Middle frontal gyrus (tissue), 1 donor: ENCODE data around the gene UBE2D3.

Experiments
- DNase-seq: peaks from one replicate; pipeline ENCODE4 v3.0.0-alpha.2; 2015; ENCODE audit warnings: low spot score; ENCODE audit errors: extremely low spot score

The UBE2D3 gene

DNA sequence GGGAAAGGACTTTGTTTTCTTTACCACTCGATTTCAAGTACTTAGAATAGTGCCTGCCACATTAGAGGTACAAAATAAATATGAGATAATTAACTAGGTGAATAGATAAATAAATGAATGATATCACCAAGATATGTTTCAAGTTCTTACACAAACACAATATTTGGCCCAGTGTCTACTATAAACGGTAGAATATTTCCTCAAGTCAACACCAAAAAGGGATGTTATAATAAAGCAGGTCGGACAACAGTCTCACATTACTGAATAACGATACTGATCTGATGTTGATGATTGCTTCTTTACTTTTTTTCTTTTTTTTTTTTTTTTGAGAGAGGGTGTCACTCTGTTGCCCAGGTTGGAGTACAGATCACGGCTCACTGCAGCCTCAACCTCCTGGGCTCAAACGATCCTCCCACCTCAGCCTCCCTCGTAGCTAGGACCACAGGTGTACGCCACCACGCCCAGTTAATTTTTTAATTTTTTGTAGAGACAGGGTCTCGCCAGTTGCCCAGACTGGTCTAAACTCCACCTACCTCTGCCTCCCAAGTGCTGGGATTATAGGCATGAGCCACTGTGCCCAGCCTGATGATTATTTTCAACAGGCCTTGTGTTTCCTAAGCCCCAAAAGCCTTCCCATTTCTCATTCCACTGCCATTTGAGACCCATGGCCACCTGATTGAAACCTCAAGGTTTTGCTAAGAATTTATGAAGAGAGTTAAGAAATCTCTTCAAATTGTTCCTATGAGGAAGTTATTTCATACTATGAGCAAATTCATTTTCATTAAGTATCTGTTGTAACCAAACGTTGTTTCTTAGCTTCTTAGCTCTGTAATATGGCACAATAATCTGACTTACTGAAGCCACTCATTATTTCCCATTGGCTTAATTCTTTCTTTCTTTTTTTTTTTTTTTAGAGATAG lies 68.8 kb downstream of the UBE2D3 start:
- no peak for DNase-seq

DNA sequence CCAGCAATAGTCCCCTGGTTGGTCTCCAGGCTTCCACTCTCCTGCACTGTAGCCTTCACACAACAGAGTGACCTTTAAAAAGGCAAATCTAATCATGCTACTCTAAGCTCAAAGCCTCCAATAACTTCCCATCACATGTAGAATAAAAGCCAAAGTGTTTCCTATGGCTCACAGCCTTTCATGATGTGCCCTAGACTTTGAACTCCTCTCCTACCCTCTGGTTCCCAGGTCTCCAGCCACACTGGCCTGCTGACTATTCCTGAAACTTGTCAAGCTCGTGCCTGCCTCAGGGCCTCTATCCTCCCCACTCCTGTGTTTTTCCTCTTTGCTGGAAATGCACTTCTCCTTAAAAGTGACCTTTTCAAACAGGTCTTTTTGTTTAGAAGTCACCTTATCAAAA lies 69.7 kb downstream of the UBE2D3 start:
- no peak for DNase-seq

DNA sequence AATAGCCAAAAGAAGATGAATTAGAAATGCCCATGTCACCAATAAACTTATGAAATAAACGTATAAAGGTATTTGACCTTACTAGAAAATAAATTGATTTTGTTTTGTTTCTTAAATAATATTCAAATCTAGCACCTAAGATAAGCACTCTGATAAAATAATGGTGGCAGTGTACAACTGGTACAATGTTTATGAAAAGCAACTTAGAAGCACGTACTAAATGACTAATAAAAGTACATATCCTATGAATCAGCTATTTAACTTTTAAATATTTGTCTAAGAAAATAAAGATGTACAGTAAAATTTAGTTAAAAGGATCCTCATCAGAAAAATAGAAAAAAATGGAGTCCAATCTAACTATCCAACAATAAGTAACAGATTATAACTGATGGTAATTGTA lies 73.3 kb downstream of the UBE2D3 start:
- no peak for DNase-seq

DNA sequence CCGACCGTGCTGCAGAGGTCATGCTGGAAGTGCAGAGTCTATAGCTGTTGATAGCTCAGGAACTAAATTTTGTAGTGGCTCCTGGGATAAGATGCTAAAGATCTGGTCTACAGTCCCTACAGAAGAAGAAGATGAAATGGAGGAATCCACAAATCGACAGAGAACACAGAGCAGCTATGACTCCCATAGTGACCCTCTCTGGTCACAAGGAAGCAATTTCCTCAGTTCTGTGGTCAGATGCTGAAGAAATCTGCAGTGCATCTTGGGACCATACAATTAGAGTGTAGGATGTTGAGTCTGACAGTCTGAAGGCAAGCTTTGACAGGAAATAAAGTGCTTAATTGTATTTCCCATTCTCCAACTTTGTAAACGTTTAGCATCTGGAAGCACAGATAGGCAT lies 75.4 kb downstream of the UBE2D3 start:
- DNase-seq: no peak
